ENCODE results near the gene CIAO2A. TPM values are rescaled to one million over a fixed set of nuclear protein-coding genes. Genes with fewer than 3 reads are reported as not detected.
"Not testable (repeated sequence)": the region's sequence is repeated elsewhere in the genome, so short reads cannot be mapped to it uniquely, and the experiment has no call there.

CIAO2A gene
- total RNA-seq, 4 donors from 2014 or later = 21.4 to 53.8 (median 34.3) TPM

DNA sequence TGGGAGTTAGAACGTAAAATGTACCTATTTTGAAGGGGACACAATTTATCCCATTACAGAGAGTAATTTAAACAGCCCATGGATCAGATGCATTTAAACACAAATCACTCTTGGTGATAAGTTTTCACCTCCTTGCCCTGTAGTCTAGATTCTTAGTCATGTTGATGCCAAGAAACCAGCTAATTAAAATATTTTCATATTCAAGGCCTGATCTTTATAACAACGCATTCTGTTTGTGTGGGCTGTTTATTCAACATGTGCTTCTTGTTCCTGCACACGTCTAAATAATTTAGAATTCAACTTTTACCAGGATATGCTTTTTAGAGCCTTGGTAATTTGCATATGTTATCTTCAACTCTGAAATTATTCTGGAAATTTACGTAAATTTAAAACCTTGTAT, 28.0 kb upstream of the CIAO2A start:
- no peak overlapping the region for H3K4me3 ChIP-seq
- no peak for DNase-seq
- H3K4me1 ChIP-seq = no peaks in the 10 kb centered on the region
- no peaks in the 10 kb centered on the region for H3K9me3 ChIP-seq
- H3K36me3 ChIP-seq = no peaks in the 10 kb centered on the region
- intact Hi-C loops (cut with DNase I; ENCODE audit: low total_unique reads) = no loop called here
- TF ChIP-seq, protein P1, sequence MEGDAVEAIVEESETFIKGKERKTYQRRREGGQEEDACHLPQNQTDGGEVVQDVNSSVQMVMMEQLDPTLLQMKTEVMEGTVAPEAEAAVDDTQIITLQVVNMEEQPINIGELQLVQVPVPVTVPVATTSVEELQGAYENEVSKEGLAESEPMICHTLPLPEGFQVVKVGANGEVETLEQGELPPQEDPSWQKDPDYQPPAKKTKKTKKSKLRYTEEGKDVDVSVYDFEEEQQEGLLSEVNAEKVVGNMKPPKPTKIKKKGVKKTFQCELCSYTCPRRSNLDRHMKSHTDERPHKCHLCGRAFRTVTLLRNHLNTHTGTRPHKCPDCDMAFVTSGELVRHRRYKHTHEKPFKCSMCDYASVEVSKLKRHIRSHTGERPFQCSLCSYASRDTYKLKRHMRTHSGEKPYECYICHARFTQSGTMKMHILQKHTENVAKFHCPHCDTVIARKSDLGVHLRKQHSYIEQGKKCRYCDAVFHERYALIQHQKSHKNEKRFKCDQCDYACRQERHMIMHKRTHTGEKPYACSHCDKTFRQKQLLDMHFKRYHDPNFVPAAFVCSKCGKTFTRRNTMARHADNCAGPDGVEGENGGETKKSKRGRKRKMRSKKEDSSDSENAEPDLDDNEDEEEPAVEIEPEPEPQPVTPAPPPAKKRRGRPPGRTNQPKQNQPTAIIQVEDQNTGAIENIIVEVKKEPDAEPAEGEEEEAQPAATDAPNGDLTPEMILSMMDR (IDR thresholded peaks at IDR 0.05) = no peak
- no peak for TF ChIP-seq POLR2A (IDR thresholded peaks at IDR 0.05)
- no peak overlapping the region for H3K27ac ChIP-seq
- H3K27me3 ChIP-seq = no peaks in the 10 kb centered on the region

GRCh38 chr15:64120322-64120721, 26.7 kb upstream of the CIAO2A start:
- H3K36me3 ChIP-seq; H3K9me3 ChIP-seq; H3K27ac ChIP-seq; intact Hi-C loops (cut with DNase I; ENCODE audit: low total_unique reads); H3K4me1 ChIP-seq; DNase-seq; H3K27me3 ChIP-seq; H3K4me3 ChIP-seq: not testable (repeated sequence)

- intact Hi-C loops (cut with DNase I; ENCODE audit: low total_unique reads) = no loop called here
- Histone ChIP-seq H3K4me3 (no peak overlapping the region), H3K4me1 (no peaks in the 10 kb centered on the region), H3K36me3 (no peaks in the 10 kb centered on the region), H3K27ac (no peak overlapping the region), H3K9me3 (no peaks in the 10 kb centered on the region), H3K27me3 (no peaks in the 10 kb centered on the region)
- DNase-seq = no peak
- TF ChIP-seq, protein P1 (IDR thresholded peaks at IDR 0.05) = no peak
- no peak for TF ChIP-seq POLR2A (IDR thresholded peaks at IDR 0.05)
These were observed 24.3 kb upstream of the CIAO2A start for GRCh38 chr15:64117759-64118487.

GRCh38 chr15:64112904-64113303, 19.3 kb upstream of the CIAO2A start:
- Histone ChIP-seq H3K27ac (no peak overlapping the region), H3K27me3 (no peaks in the 10 kb centered on the region), H3K36me3 (no peaks in the 10 kb centered on the region), H3K4me1 (no peaks in the 10 kb centered on the region), H3K9me3 (no peaks in the 10 kb centered on the region), H3K4me3 (no peak overlapping the region)
- TF ChIP-seq POLR2A (IDR thresholded peaks at IDR 0.05) = no peak
- TF ChIP-seq, protein P1 (IDR thresholded peaks at IDR 0.05) = no peak
- intact Hi-C loops (cut with DNase I; ENCODE audit: low total_unique reads) = no loop called here
- no peak for DNase-seq

GRCh38 chr15:64112073-64112772, 18.6 kb upstream of the CIAO2A start:
- no peaks in the 10 kb centered on the region for H3K4me1 ChIP-seq
- TF ChIP-seq POLR2A (IDR thresholded peaks at IDR 0.05) = no peak
- TF ChIP-seq, protein P1 (IDR thresholded peaks at IDR 0.05) = no peak

More at GRCh38 chr15:64112073-64112772, 18.6 kb upstream of the CIAO2A start:
- Histone ChIP-seq H3K9me3 (no peaks in the 10 kb centered on the region), H3K4me3 (no peak overlapping the region), H3K27ac (no peak overlapping the region), H3K27me3 (no peaks in the 10 kb centered on the region), H3K36me3 (no peaks in the 10 kb centered on the region)
- DNase-seq = no peak
- intact Hi-C loops (cut with DNase I; ENCODE audit: low total_unique reads) = no loop called here
